Epithelial cell of proximal tubule (primary cell): ENCODE measurements around the gene ERVFRD-1. TPM values are rescaled to one million over a fixed set of nuclear protein-coding genes. Genes with fewer than 3 reads are reported as not detected.

Experiments used
- DNase-seq: peaks from one replicate; pipeline ENCODE4 v3.0.0-alpha.2; 2011; ENCODE audit warnings: low read depth
- H3K4me3 ChIP-seq: 2 replicates; pipeline ENCODE4 v1.5.1; 2011; ENCODE audit warnings: low read depth, mild to moderate bottlenecking, low read length
- CTCF ChIP-seq: conservative IDR thresholded peaks from 2 replicates; pipeline ENCODE4 v1.5.1; 2012; ENCODE audit warnings: low read depth, mild to moderate bottlenecking, low read length
- total RNA-seq: library from RNA; depleted of rRNA; stranded (reverse); fragments of >200 nt; gene quantifications from 2 replicates; pipeline ENCODE4 v1.2.3, GENCODE V29; 2015

The ERVFRD-1 gene
- total RNA-seq, 1 donor from 2014 or later: not detected

GRCh38 chr6:11065436-11066202, 45.9 kb downstream of the ERVFRD-1 start:
- H3K4me3 ChIP-seq: no peak overlapping the region
- DNase-seq: no peak
- no peak for TF ChIP-seq CTCF

- no peak for DNase-seq
- TF ChIP-seq CTCF: no peak
- H3K4me3 ChIP-seq: no peak overlapping the region
These were observed 46.7 kb downstream of the ERVFRD-1 start for GRCh38 chr6:11064836-11065235.

GRCh38 chr6:11062715-11063114, 48.8 kb downstream of the ERVFRD-1 start:
- no peak overlapping the region for H3K4me3 ChIP-seq
- DNase-seq: no peak
- no peak for TF ChIP-seq CTCF

GRCh38 chr6:11062083-11062482, 49.4 kb downstream of the ERVFRD-1 start:
- TF ChIP-seq CTCF: no peak
- no peak overlapping the region for H3K4me3 ChIP-seq
- DNase-seq: no peak

- H3K4me3 ChIP-seq: no peak overlapping the region
These were observed 53.1 kb downstream of the ERVFRD-1 start for GRCh38 chr6:11058406-11058805.

GRCh38 chr6:11056871-11057270, 54.7 kb downstream of the ERVFRD-1 start:
- no peak overlapping the region for H3K4me3 ChIP-seq
- no peak for TF ChIP-seq CTCF
- DNase-seq: no peak

More at GRCh38 chr6:11058406-11058805, 53.1 kb downstream of the ERVFRD-1 start:
- TF ChIP-seq CTCF: no peak
- DNase-seq: no peak

GRCh38 chr6:11055127-11055627, 56.3 kb downstream of the ERVFRD-1 start:
- H3K4me3 ChIP-seq: no peak overlapping the region
- DNase-seq: no peak
- TF ChIP-seq CTCF: no peak
